ENCODE measurements around the gene GAST. TPM values are rescaled to one million over a fixed set of nuclear protein-coding genes. Genes with fewer than 3 reads are reported as not detected.
A peak's percentile ranks its signal among the peaks of the same experiment; 100 is the strongest.
"Not testable (repeated sequence)": the region's sequence is repeated elsewhere in the genome, so short reads cannot be mapped to it uniquely, and the experiment has no call there.

GAST gene, protein sequence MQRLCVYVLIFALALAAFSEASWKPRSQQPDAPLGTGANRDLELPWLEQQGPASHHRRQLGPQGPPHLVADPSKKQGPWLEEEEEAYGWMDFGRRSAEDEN
- total RNA-seq (2014; rRNA removed; shearing (Covaris generic)) = not detected in 2 replicates

DNA sequence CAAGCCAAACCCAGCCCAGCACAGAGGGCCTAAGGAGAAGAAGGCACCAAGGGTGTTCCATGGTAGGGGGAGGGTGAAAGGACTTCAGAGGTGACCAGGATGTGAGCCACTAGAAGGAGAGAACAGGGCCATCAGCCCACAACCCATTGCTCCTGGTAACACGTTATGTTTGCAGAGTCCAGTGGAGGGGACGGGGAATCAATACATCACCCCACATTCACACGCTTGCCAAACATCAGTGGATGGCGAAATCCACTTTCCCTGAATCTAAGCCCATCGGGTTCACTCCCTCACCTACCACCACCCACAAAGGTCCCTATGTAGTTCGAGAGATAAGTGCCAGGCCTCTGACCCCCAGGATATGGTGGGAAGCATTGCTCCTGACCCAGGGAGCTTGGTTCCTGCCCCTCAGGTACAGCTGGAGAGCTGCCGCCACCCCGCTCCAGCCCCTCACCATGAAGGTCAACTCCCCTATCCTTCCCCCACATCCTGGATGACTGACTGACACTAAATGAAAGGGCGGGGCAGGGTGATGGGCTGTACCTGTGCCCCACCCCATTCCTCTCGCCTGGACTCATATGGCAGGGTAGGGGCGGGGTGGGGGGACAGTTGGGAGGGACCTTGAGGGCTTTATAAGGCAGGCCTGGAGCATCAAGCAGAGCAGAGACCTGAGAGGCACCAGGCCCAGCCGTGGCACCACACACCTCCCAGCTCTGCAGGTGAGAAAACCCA, at the start of gene GAST:
Gene GAST (plus strand): TSS at position 663 of the 732 bp plus-strand sequence. CDS start 3,106 bp downstream, outside the sequence.
- H3K36me3 ChIP-seq (replicated peaks; ENCODE audit: control insufficient read depth, insufficient read depth, low read length) = no peaks in the 10 kb centered on the region
- DNase-seq = peak; percentile 33
- no peak within 1 kb of the TSS for H3K4me3 ChIP-seq (ENCODE audit: insufficient read depth, low read depth, low read length)
- peaks cover 42% of the 10 kb centered on the region for H3K27me3 ChIP-seq (ENCODE audit: control insufficient read depth, insufficient read depth, low read length)

DNA sequence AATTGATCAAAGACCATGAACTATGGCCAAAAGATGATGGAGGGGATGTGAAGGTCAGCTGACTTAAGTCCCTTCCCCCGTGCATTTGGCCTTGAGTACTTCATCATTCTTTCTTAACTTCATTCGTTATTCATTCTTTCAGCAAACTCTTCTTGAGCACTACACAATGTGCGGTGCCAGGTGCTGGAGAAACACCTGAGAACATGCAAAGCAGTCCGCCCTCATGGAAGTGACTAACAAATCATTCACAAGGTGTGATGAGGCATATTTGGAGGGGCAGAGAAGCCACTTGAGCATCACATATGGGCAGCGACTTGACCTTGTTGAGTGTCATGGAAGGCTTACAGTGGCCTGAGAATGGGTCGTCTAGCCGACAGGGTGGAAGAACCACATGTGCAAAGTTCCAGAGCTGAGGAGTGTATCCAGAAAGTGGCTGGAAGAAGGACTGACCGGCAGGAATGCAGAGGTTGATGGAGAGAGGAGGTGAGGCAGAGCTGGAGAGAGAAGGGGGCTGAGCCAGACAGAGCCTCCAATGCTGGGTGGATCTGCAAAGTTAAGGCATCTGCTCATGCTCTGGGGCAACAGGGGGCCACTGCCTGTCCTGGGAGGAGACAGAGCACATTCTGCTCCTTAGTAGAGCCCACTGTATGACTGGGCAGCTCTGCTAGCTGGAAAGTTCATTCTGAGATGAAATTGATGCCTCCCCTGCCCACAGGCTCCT, 48.5 kb upstream of the GAST start:
- H3K36me3 ChIP-seq (replicated peaks; ENCODE audit: control insufficient read depth, insufficient read depth, low read length) = no peaks in the 10 kb centered on the region
- peaks cover 6% of the 10 kb centered on the region for H3K27me3 ChIP-seq (ENCODE audit: control insufficient read depth, insufficient read depth, low read length)
- DNase-seq = peak; percentile 15
- H3K4me3 ChIP-seq (ENCODE audit: insufficient read depth, low read depth, low read length) = no peak overlapping the region

DNA sequence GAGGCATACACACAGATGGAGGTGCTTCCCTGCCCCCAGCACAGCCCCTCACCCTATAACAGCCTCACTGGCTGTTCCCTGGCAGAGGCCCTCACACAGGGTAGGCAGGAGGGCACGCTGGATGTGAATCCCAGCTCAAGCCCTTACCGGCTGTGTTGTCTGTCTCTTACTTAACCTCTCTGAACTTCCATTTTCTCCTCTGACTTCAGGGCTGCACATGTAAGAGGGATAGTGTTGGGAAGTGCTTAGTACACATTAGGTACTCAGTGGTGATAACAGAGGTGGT, 48.0 kb upstream of the GAST start:
- H3K4me3 ChIP-seq (ENCODE audit: insufficient read depth, low read depth, low read length) = no peak overlapping the region
- peaks cover 6% of the 10 kb centered on the region for H3K27me3 ChIP-seq (ENCODE audit: control insufficient read depth, insufficient read depth, low read length)
- DNase-seq = no peak
- no peaks in the 10 kb centered on the region for H3K36me3 ChIP-seq (replicated peaks; ENCODE audit: control insufficient read depth, insufficient read depth, low read length)

DNA sequence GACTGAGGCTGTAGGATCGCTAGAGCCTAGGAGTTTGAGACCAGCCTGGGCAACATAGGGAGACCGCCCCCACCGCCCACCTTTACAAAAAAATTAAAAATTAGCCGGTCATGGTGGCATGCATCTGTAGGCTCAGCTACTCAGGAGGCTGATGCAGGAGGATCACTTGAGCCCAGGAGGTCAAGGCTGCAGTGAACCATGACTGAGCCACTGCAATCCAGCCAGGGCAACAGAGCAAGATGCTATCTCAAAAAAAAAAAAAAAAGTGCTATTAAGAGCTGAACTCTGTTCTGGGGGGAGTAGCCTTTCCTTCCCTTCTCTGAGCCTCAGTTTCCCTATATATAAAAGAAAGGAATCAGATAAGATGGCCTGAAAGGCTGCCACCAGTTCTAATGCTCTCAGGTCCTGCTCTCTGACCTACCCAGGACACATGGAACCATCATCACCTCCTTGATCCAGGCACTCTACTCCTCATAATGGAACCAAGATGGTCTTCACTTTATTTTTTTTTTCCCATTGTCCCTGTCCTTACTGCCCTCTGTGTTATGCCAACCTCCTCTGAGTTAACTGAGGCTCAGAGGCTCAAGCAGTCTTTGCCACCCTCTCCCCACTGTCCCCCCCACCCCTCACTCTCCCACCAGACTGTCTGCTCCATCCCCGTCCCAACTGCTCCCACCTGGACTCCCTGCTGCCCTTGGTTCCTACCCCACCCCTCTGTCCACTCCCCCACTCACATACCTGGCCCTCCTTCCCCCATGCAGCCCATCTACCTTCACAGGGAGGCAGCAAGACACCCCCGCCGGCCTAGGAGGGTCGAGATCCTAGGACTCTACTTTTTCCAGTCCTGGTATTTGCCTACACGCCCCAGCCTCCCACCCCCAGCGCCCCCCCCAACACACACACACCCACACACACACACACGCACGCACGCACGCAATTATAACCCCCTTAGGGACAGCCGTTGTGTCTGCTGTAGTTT, 47.3 kb upstream of the GAST start:
- peak; percentile 30 for DNase-seq
- Histone ChIP-seq H3K4me3 (ENCODE audit: insufficient read depth, low read depth, low read length) (no peak overlapping the region; the same call in 1 of the 2 replicates), H3K36me3 (replicated peaks; ENCODE audit: control insufficient read depth, insufficient read depth, low read length) (no peaks in the 10 kb centered on the region), H3K27me3 (ENCODE audit: control insufficient read depth, insufficient read depth, low read length) (peaks cover 6% of the 10 kb centered on the region)

DNA sequence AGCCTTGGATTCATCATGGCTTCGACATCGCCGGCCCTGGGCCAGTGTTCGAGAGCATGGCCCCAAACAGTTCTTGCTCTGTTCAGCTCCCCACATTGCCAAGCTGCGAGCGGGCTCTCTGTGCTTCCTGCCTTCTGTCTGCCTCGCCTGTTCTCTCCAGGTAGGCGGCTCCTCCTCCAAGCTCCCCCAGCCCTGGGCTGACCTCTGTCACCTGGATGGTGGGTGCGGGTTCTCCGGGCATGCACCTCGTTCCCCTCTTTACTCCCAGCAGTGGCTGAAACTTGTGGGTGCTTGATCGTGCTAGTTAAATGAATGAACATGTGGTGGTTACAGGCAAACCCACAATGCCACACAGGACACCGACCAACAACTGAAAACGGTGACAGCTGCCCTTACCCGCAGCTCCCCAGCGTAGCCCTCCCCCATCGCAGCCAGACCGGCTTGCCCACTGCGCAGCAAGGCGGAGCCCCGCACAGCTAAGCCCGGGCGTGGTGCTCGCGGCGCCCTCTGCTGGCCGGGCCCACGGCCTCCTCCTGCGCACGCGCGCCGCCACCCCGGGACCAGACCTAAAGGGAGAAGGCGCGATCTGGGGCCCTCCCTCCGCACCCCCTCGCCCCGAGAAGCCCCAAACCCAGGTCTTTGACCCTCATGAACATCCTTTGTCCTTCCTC, 46.4 kb upstream of the GAST start:
- Histone ChIP-seq H3K27me3 (ENCODE audit: control insufficient read depth, insufficient read depth, low read length) (peaks cover 6% of the 10 kb centered on the region), H3K36me3 (replicated peaks; ENCODE audit: control insufficient read depth, insufficient read depth, low read length) (no peaks in the 10 kb centered on the region), H3K4me3 (ENCODE audit: insufficient read depth, low read depth, low read length) (peak overlapping the region; percentile 60)
- DNase-seq = peak; percentile 98

DNA sequence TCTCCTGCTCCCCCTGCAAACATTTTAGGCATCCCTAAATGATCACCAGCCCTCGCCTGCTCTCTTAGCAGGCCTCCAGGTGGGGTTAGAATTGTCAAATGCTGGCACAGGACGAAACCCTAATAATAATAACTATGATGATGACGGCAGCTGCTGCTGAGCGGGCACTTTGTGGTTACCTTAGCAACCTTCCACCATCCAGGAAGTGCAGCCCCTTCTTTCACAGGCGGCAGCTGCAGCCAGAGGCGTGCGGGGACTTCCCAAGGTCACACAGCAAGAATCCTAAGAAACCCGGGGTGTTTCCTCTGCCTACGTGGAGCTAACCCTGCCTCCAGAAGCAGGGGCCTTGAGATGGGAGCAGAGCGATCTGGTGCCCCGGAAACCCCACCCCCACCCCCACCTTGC, 45.9 kb upstream of the GAST start:
- Histone ChIP-seq H3K27me3 (ENCODE audit: control insufficient read depth, insufficient read depth, low read length) (peaks cover 6% of the 10 kb centered on the region), H3K4me3 (ENCODE audit: insufficient read depth, low read depth, low read length) (peak overlapping the region; percentile 60), H3K36me3 (replicated peaks; ENCODE audit: control insufficient read depth, insufficient read depth, low read length) (no peaks in the 10 kb centered on the region)
- DNase-seq = peak; percentile 64

DNA sequence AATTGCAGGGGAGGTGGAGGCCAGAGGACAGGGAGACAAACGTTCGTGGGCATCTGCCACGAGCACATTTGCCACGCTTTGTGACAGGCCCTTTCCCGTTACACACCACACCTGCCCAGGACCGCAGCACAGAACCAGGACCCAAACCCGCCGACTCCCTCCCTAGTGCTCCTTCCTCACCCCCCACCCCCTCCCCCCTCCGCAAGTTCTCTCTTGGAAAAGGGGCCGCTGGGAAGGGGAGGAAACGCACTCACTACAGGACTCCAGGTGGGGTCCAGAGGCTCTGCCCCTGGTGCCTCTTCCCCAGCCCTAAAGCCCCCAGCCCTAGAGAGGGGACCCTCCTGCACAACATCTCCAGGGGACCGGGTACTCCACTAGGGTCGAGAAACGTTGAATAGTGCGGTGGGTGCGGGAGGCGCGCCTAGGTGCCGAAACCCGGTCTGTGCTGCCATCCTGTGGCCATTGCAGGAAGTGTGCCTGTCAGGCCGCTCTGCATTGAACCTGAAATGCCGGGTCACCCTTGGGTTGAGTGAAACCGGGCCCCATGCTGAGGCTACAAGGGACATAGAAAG, 45.3 kb upstream of the GAST start:
- Histone ChIP-seq H3K27me3 (ENCODE audit: control insufficient read depth, insufficient read depth, low read length) (peaks cover 6% of the 10 kb centered on the region), H3K36me3 (replicated peaks; ENCODE audit: control insufficient read depth, insufficient read depth, low read length) (no peaks in the 10 kb centered on the region), H3K4me3 (ENCODE audit: insufficient read depth, low read depth, low read length) (peak overlapping the region; percentile 60)
- peak; percentile 92 for DNase-seq

DNA sequence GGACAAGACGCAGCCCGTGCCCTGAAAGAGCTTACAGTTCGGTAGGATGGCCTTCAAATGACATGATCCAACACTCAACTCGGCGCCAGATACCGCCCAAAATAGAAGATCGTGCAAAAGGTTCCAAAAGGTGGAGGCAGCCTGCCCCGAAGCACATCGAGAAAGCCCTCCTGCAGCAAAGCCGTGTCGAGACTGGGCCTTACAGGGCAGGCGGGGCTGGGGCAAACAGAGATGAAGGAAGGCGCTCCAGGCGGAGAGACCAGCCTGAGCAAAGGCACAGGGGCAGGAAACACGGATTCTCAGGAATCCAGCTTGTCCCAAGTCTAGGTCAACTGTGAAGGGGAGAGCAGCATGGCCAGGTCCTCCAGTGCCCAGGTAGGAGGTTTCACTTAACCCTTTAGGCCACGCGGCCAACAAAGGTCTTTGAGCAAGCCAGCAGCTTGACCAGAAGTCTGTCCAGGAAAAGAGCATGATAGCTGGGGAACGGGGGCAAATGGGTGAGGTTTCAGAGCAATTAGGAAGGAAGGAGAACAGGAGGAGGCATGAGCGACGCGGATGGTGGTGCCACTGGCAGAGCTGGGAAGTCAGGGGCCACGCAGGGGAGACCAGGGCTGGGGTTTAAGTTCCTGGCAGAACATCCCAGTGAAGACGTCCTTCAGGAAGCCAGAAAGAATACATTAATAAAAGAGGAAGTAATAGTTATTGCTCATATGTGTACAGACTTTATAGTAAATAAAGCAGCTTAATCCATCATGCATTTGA, 44.7 kb upstream of the GAST start:
- no peaks in the 10 kb centered on the region for H3K36me3 ChIP-seq (replicated peaks; ENCODE audit: control insufficient read depth, insufficient read depth, low read length)
- peak overlapping the region; percentile 60 for H3K4me3 ChIP-seq (ENCODE audit: insufficient read depth, low read depth, low read length)
- H3K27me3 ChIP-seq (ENCODE audit: control insufficient read depth, insufficient read depth, low read length) = peaks cover 6% of the 10 kb centered on the region
- no peak for DNase-seq

DNA sequence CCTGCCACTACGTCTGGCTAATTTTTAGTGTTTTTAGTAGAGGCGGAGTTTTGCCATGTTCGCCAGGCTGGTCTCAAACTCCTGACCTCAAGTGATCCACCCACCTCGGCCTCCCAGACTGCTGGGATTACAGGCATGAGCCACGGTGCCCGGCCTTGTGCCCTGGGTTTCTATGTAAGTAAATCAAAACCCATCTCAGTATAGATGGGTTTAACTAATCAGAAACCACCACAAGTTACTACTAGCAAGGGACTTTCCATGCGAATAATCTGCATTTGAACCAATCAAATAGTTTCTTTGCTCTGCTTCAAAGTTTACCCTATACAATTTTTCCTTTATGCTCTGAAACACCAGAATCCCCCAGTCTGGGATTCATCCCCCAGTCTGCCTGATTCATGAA, 40.0 kb upstream of the GAST start:
- Histone ChIP-seq H3K4me3 (ENCODE audit: insufficient read depth, low read depth, low read length) (no peak overlapping the region), H3K27me3 (ENCODE audit: control insufficient read depth, insufficient read depth, low read length) (no peaks in the 10 kb centered on the region), H3K36me3 (replicated peaks; ENCODE audit: control insufficient read depth, insufficient read depth, low read length) (no peaks in the 10 kb centered on the region)
- no peak for DNase-seq

DNA sequence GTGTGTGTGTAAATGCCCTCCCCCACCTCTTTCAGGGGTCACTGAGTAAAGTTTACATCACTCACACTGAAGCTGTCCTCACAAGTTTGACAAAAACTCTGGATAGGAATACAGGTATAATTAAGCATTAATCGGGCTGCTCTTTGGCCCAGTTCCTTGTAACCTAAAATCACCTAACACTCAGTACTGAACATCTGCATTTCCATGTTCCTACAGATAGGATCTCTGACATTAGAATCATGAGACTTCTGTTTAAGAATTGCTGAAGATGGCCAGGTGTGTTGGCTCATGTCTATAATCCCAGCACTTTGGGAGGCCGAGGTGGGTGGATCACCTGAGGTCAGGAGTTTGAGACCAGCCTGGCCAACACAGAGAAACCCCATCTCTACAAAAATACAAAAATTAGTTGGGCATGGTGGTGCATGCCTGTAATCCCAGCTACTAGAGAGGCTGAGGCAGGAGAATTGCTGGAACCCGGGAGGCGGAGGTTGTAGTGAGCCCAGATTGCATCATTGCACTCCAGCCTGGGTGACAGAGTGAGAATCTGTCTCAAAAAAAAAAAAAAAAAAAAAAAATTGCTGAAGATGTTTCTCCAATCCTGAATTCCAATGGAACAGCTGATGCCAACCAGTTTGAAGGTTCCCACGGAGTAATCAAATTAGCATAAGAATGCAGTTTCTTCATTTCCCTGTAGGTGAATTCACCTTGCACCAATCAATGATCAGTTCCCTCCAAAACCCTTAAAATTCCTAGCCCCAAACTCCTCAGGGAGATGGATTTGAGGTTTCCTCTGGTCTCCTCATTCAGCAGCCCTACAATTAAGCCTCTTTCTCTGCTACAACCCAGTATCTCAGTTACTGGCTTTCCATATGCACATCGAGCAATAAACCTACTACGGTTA, 36.7 kb upstream of the GAST start:
- not testable (repeated sequence) for H3K36me3 ChIP-seq (replicated peaks; ENCODE audit: control insufficient read depth, insufficient read depth, low read length); H3K4me3 ChIP-seq (ENCODE audit: insufficient read depth, low read depth, low read length); H3K27me3 ChIP-seq (ENCODE audit: control insufficient read depth, insufficient read depth, low read length); DNase-seq

DNA sequence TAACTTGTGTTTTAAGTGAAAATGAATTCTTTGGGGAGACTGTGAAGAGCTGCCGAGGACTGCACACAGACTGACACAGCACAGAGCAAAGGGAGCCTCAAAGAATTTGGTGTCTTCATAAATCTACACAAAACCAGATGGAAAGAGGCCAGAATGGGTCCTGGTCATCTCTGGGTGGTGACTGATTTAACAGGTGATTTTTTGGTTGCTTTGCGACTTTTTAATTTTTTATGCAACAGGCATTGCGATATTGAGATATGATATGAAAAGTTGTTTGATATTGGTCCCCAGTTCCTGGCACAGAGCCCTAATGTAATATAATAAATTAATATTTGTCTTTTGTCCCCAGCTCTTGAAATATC, 36.1 kb upstream of the GAST start:
- DNase-seq = no peak
- Histone ChIP-seq H3K27me3 (ENCODE audit: control insufficient read depth, insufficient read depth, low read length) (no peaks in the 10 kb centered on the region), H3K4me3 (ENCODE audit: insufficient read depth, low read depth, low read length) (no peak overlapping the region), H3K36me3 (replicated peaks; ENCODE audit: control insufficient read depth, insufficient read depth, low read length) (no peaks in the 10 kb centered on the region)

DNA sequence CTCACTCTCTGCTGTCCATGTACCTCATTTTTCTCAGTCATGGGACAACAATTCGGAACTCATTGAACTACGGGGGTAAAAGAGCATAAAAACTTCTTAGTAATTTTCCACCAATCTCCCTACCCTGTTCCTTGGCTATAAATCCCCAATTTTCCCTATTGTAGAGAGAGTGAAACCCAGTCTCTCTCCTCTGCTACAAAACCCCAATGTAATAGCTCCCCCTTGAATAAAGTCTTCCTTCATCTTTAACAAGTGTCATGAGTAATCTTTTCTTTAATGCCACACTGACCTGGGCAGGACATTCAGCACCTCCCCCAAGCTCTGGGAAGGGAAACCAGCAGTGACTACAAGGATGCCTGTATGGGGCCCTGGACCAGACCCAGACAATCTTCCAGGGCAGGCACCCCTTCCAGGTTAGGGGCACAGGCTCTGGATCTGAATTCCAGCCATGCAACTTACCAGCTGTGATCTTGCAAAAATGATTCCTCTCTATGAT, 33.7 kb upstream of the GAST start:
- Histone ChIP-seq H3K36me3 (replicated peaks; ENCODE audit: control insufficient read depth, insufficient read depth, low read length) (no peaks in the 10 kb centered on the region), H3K27me3 (ENCODE audit: control insufficient read depth, insufficient read depth, low read length) (no peaks in the 10 kb centered on the region), H3K4me3 (ENCODE audit: insufficient read depth, low read depth, low read length) (no peak overlapping the region)
- DNase-seq = no peak
